ENCODE measurements around the gene STAT4.

STAT4 gene

GRCh38 chr2:191171708-191172355 is 21.0 kb upstream of the STAT4 start:
- no peak overlapping the region for H3K4me3 ChIP-seq (ENCODE audit: low read depth, low read length)
- TF ChIP-seq MAX (IDR thresholded peaks at IDR 0.05; ENCODE audit: low read depth, low read length) = no peak
- TF ChIP-seq POLR2A (IDR thresholded peaks at IDR 0.05; ENCODE audit: extremely low read depth, insufficient read length) = no peak
- TF ChIP-seq CTCF (IDR thresholded peaks at IDR 0.05; ENCODE audit: low read depth, low read length) = no peak
- no peak for DNase-seq (ENCODE audit: low read depth)

GRCh38 chr2:191171286-191171685 is 20.5 kb upstream of the STAT4 start:
- no peak for TF ChIP-seq MAX (IDR thresholded peaks at IDR 0.05; ENCODE audit: low read depth, low read length)
- TF ChIP-seq POLR2A (IDR thresholded peaks at IDR 0.05; ENCODE audit: extremely low read depth, insufficient read length) = no peak
- TF ChIP-seq CTCF (IDR thresholded peaks at IDR 0.05; ENCODE audit: low read depth, low read length) = no peak
- TF ChIP-seq MYC (IDR thresholded peaks at IDR 0.05; ENCODE audit: low read depth, low read length) = no peak
- no peak overlapping the region for H3K4me3 ChIP-seq (ENCODE audit: low read depth, low read length)
- no peak for DNase-seq (ENCODE audit: low read depth)

GRCh38 chr2:191170773-191171172 is 20.0 kb upstream of the STAT4 start:
- no peak for DNase-seq (ENCODE audit: low read depth)
- TF ChIP-seq CTCF (IDR thresholded peaks at IDR 0.05; ENCODE audit: low read depth, low read length) (no peak), POLR2A (IDR thresholded peaks at IDR 0.05; ENCODE audit: extremely low read depth, insufficient read length) (no peak), MYC (IDR thresholded peaks at IDR 0.05; ENCODE audit: low read depth, low read length) (no peak), MAX (IDR thresholded peaks at IDR 0.05; ENCODE audit: low read depth, low read length) (no peak)
- no peak overlapping the region for H3K4me3 ChIP-seq (ENCODE audit: low read depth, low read length)

- no peak for TF ChIP-seq CTCF (IDR thresholded peaks at IDR 0.05; ENCODE audit: low read depth, low read length)
- TF ChIP-seq MAX (IDR thresholded peaks at IDR 0.05; ENCODE audit: low read depth, low read length) = no peak
- H3K4me3 ChIP-seq (ENCODE audit: low read depth, low read length) = no peak overlapping the region
- DNase-seq (ENCODE audit: low read depth) = no peak
Measured at GRCh38 chr2:191170301-191170636, 19.5 kb upstream of the STAT4 start.

GRCh38 chr2:191169456-191170300 is 18.9 kb upstream of the STAT4 start:
- DNase-seq (ENCODE audit: low read depth) = no peak
- H3K4me3 ChIP-seq (ENCODE audit: low read depth, low read length) = no peak overlapping the region
- TF ChIP-seq POLR2A (IDR thresholded peaks at IDR 0.05; ENCODE audit: extremely low read depth, insufficient read length) (no peak), MAX (IDR thresholded peaks at IDR 0.05; ENCODE audit: low read depth, low read length) (no peak), CTCF (IDR thresholded peaks at IDR 0.05; ENCODE audit: low read depth, low read length) (no peak)

All from NB4 (cell line).